OCI-M1 (cell line): Measurements from ENCODE around the gene KIF26B.

ENCODE experiments used
- DNase-seq: peaks from one replicate; lab custom pipeline; 2025; lab: John Stamatoyannopoulos, UW

Gene KIF26B

DNA sequence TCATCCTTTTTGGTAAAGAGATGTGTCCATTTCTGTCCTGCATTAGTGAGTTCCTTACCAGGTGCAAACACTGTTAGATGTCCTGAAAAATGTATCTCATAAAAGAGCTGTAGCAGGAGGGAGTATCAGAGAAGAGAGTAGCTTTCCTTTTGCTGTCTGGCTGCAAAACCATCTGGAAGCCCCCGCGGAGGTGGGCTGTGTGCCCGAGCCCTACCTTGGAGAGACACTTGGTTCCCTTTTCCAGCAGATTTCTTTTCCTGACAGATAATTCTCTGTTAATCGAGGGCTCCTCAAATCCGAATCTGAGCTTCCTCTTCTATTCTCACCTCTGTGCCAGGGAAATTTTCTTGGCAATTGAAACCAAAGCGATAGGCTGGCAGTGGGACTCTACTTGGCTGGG is 53.0 kb downstream of the KIF26B start:
- no peak for DNase-seq

DNA sequence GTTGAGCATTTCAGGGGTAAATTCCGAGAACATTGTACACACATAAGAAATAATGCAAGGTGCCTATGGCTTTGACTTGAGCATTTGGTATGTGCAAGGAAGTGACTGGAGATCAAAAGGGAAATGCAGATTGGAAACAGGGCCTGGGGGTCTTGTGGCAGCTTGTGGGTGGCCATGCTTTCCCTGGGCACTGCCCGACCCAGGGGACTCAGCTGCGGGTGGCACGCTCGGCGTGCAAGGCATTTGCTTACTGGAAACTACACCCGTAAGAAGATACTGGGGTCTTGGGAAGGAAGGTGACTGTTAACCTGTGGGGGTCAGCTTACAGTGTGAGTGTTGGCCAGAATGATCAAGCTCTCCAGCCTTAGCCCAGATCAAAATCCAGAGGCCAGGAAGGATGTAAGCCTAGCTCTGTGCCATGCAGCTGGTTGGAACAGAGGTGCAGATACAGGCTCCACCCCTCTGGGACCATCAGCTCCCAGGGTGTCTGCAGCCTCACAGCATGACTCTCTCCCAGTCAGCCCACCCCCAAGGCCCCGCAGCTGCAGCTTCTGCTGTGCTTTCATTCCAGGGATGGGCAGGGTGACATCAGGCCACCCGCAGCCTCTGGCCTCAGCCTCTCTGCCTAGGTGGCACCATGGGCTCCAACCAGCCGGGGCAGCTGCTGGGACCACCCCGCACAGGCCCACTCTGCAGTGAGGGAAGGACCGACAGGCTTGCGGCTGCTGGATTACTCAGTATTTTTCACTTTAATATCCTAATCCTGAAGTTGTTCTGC is 55.1 kb downstream of the KIF26B start:
- DNase-seq: no peak

DNA sequence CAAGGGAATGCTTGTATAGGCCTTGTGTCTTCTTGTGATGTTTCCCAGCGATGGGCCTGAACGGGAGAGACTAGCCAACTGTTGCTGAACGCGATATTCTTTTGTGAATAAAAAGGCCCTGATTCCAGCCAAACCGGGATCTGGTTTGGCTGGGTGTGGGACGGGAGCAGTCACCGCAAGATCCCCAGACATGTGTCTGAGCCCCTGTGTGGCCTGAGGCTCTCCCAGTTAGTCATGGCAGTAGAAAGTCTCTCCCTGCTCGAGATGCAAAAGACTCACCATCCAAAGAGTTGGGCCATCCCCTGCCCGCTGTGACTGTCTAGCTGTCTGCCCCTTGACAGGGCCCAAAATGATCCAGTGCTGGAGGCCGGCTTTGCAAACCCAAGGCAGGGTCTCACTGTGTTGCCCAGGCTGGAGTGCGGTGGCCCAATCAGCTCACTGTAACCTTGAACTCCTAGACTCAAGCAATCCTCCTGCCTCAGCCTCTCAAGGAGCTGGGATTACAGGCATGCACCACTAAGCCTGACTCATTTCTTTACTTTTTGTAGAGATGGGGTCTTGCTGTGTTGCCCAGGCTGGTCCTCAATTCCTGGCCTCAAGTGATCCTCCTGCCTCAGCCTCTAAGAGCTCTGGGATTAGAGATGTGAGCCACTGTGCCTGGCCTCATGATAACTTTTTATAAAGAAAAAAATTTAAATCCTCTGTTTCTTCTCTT is 56.4 kb downstream of the KIF26B start:
- DNase-seq: no peak

DNA sequence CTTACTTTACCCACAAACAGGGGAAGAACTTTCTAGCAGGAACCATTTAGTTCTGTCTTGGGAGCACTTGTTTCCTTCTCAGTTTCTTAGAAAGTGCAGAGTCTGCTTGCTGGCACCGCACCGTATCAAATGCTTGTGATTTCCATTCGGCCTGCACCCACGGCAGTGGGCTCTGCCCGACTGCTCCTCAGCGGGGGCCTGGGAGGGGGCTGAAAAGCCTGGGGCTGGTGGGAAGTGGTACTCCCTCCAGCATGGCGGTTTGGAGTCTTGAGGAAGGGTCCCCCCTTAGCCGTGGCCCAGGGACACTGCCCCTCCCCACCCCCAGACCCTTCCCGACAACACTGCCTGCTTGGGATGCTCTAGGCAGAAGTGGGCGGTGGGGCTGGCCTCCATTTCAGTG is 57.0 kb downstream of the KIF26B start:
- no peak for DNase-seq

DNA sequence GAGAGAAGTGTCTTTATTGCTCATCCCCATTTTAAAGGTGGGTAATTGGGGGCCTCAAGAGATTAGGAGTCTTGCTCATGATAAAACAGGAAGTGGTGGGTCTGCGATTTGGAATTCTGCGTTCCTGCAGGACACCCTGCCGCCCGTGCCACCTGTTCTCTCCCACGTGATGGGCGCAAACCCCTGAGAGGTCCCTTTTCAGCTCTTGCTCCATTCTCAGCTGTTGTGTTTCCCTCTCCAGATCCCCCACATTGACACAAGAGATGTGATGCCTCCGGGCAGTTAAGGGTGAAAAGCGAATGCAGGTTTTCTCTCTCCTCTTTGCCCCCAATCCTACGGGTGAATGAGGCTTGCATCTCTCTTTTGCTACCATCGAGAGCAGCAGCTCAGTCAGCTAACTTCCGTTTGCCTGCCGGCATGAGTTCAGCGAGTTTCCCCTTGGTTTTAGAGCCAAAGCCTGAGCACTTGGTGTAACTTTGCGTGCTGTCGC is 57.5 kb downstream of the KIF26B start:
- no peak for DNase-seq

DNA sequence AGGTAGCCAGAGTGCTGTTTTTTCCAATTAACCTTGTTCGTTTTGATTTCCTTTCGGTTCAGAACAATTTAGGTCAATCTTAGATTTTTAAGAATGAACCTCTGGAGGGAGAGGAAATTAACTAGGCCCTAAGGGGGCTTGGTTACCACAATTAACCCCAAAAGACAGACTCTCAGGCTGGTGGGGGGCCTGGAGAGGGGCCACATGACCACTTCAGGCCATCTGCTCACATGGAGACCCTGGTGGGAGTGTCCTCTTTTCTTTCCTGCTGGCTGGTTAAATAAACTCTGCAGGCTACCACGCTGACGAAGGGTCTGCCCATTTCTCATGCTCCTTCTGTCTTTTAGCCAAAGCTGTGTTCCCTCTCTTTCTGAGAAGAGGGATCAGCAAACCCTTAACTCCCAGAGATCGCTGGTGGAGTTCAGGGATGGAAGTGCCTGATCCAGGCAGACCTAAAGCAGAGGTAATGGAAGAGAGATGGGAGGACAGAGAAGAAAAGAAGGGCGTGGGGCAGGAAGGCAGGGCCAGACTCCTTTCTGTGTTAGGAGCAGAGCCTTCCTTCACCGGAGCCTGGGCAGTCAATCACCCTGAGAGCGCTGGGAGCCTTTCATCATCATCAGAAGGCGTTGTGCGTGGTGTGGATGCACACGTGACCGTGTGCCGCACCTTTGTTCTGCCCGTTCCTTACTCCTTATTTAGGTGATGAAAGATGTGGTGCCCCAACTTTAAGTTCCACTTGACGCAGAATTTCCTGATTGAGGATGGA is 58.5 kb downstream of the KIF26B start:
- no peak for DNase-seq

DNA sequence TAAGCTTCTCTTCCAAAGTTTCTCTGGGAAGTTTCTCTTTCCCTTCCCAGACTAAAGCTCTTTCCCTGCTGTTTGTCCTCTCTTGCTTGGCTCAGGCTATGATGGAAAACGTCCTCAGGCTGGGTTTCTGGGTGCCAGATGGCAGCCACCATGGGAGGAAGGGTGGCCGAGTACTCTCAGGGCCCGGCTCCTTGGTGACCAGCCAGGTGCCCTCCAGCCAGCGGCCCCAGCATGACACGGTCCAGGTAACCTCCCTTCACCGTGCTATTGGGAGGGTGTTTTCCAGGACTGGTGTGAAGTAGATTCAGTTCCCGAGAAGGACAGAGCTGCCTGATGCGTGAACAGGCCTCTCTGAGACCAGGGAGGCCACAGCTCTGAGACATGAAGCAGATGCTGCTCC is 60.3 kb downstream of the KIF26B start:
- DNase-seq: no peak

DNA sequence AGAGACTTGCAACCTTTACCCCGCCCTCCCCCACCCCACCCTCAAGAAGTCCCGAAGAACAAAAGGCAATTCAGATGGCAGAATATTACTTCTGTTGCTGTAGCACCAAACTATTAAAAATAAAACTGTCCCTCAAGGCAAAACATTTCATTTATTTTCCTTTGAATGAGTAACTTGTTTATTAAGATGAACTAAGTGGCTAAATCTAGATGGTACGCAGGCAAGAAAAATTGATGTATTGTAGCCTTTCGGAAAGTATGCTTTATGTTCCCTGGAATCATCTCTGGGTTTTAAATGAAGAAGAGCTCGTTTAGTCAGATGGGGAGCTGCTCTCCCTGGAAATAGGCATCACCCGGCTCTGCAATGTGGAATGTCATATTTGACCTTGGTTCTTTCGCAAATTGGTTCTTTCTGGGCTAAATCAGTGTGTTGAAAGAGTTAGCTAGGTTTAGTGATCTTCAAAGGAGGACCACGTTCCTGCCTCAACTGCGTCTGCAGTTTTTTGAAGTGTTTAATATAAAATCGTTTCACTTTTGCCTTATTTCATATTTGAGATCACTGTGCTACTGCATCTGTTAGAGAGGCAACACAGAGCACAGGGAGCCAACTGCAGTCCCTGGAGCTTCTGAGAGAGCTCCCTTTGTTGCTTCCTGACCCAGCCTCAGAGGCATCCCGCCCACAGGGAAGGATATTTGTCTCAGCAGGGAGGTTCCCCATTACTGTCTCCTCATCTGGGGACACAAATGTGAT is 61.8 kb downstream of the KIF26B start:
- DNase-seq: no peak

DNA sequence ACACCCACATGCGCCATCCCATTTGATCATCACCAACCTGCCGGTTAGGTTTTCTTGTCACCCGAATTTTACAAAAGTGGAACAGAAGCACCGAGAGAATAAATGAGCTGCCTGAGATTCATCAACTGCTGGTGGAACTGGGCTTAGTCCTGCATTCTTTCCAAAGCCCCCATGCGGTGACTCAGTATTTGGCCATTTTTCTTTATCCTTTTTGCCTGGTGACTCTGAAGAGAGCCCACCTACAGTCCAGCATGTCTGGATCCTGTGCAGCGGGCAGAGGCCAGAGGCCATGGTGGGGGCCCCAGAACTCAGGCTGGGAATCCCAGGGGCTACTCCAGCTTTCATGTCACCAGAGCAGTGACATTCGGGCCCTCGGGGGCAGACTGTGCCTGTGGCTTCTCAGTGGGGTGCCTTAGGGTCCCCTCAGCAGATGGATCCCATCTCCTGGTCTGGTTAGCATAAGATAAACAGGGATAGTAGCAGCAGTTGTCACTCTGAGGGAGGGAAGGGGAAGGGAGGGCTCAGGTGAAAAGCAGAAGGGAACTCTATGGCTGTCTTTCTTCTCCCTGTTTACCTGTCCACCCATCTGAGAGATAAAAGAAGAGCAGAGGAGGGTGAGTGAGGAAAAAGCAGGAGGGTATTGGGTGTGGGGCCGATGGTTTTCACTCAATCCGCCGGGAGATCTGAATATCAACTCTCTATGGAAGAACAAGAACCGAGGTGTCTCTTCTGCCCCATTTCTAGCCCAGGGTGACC is 63.2 kb downstream of the KIF26B start:
- no peak for DNase-seq

DNA sequence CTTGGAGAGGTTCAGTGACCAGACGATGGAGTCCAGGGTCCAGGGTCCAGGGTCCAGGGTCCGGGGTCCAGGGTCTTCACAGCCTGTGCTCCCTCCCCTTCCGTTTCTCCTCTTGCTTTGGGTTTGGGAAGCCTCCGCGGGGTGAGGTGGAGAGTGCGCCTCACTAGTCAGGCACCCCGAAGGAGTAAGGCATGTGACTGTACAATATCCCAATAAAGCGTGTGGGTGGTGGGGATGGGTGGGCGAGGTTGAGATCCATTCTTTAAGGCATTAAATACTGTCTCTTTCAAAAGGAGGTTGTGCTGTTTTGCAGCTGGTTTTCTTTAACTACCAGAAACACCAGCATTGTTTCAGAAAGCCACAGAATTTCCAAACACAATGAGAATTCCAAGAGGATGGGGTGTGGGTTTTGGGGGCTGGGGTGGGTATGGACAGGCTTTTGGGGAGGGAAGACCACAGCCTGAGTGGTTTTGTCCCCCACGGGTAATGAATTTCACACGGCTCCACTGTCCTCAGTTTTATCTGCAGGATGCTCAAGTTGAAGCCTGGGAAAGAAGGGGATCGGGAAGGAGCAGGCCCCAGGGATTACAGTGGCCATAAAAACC is 65.7 kb downstream of the KIF26B start:
- no peak for DNase-seq

DNA sequence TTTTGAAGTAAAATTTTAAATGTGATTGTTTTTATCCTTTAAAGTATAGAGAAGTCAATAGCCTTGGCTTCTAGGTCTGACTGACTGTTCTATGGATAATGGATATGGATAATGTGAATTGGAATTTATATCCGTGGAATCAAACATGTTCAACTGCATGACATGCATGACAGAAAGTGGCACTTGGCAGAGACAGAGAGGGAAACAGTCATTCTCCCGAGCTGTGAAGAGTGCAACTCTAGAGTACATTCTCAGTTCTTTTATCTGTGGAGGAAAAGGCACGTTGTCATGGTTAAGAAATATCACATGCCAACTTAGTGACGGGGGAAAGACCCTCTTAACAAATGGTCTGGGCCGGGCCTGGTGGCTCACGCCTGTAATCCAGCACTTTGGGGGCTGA is 67.0 kb downstream of the KIF26B start:
- DNase-seq: no peak

DNA sequence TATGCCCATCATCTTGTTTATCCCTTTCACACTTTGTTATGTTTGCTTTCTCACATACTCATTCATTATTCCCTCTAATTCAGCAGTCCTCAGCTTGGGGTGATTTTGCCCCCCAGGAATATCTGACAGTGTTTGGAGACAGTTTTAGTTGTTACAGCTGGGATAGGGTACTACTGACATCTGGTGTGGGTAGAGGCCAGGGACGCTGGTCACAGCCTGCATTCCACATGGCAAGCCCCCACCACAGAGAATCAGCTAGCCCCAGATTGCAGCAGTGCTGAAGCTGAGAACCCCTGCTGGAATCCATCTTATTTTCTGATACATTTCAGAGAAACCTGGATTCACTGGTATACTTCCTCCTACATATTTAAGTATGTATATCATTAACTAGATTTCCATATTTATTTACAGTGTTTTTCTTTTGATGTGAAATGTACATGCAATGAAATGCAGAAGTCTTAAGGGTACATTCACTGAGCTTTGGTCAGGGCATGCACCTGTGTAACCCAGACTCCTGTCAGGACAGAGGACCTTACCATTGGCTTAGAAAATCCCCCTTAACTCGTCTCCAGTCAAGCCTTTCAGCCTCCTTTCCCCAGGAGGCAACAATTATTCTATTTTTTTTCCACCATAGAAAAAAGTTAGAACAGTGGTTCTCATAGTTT is 68.3 kb downstream of the KIF26B start:
- DNase-seq: no peak

DNA sequence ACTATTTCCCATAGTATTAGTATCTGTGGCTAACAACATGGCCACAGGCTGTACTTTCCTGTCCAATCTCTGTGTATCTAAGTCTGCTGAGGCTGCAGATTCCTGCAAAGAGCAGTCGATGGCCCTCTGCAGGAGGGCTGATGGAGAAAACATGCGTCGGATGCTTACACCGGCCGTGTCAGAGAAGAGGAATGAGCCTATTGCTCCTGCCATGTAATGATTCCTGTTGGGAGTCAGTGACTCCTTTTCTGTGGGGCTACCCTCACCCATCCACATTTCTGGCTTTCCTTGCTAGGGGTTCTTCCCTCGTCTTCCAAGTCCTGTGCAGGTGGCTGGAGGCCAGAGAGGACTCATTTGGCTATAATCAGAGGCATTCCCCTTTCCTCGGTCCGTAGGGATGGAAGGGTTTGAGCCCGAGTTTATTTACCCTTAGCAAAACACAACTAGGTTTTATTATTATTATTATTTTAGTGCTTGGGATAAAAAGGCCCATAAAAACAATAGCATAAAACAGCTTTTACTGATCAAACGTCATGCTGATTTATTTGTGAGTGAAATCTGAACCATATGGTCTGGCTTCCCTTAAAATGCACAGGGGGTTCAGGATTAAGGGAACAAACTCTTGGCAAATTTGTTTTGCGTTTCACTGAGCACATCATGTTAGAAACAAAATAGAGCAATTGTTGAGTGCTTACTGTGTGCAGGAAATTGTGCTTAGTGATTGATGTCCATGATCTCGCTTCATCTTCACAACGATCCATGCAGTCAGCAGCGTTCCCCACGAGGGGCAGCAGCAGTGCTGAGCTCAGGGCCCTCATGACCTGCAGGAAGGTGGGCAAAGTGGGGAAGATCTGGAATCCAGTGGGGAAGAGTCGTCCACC is 70.8 kb downstream of the KIF26B start:
- no peak for DNase-seq

DNA sequence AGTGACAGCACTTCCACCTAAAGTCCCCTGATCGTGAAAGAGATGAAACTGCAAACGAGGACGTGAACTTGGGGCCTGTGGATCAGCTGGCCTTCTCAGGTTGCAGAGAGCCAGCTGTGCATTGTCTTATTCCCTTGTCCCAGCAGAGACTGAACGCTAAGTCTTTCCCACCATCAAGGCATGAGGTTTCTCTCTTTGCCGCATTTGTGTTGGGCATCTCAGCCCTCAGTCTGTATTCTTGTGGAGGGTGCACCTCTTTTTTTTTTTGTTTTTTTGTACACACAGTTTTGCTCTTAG is 71.4 kb downstream of the KIF26B start:
- no peak for DNase-seq

DNA sequence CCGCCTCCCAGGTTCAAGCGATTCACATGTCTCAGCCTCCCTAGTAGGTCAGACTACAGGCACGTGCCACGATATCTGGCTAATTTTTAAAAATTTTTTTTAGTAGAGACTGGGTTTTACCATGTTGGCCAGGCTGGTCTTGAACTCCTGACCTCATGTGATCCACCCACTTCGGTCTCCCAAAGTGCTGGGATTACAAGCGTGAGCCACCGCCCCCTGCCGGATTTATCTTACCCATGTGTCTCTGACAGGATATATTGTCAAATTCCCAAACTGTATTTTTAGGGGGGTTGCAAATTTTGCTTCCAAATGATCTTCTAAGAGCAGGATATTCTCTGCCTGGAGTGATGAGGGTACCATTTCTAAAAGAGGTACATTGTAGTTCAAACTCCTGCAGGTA is 74.3 kb downstream of the KIF26B start:
- DNase-seq: no peak

DNA sequence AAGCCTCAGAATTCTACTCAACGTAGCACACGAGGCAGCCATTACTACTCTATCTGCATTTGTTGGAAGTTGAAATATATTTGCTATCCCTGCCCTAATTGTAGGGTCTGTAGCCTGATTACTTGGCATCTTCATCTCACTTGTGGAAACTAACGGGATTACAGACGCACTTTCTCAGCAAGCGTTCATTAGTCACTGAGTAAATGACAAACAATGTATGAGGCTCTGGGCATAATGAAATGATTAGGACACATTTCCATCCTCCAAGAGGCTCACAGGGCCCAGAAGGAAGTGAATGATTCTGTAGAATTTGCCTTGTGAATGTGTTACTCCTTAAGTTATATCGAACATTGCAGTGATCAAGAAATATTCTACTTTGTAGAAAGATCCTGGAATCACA is 78.1 kb downstream of the KIF26B start:
- no peak for DNase-seq

DNA sequence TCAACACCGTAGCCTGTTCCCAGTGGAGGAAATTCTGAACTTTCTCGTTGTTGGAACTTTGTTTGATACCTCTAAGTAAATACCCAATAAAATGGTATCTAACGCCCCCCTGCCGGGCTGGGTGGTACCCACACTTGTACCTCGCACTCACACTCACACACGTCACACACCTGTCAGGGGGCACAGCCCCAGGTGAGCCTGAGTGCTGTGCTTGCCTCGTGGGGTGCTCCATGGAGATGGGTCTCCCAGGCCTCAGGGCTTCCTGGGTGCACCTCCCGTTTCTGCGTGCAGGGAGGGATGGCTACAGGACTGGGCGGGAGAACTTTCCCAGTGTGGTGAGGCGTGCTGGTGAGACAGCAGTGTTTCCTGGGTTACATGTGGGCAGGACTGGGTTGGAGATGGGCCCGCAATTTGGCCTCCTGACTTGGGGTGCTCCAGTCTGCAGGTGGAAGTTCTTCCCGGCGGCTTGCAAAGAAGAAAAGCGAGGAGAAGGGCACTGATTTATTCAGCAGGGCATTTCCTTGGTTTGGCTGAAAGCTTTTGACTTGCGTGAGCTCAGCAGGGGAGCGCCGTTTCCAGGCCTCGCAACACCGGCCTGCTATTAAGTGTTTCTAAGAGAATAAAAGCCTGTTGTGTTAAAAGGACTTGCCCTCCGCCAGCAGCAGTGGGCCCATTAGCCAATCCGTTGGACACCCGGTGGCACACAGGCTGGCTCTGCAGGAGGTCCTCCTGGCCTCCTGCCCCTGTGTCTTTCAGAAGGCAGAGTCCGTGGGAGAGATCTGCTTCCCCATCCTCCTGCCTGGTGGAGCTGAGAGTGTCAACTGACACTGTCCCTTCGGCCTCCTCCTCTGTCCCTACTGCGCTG is 79.7 kb downstream of the KIF26B start:
- no peak for DNase-seq

DNA sequence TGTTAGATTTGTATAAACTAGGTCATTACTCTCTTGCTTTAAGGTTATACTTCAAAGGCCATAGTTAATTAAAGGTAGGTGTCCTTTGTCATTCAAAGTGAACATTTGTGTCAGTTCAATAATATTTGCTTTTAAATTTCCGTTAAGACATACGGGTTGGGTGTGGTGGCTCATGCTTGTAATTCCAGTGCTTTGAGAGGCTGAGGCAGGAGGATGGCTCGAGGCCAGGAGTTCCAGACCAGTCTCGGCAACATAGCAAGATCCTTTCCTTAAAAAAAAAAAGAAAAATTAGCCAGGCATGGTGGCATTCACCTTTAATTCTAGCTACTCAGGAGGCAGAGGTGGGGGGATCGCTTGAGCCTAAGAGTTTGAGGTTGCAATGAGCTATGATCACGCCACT is 80.4 kb downstream of the KIF26B start:
- no peak for DNase-seq
